GM18909 (cell line): ENCODE results near the gene OR5H15.
A peak's percentile ranks its signal among the peaks of the same experiment; 100 is the strongest.
"Not testable (repeated sequence)": the region's sequence is repeated elsewhere in the genome, so short reads cannot be mapped to it uniquely, and the experiment has no call there.

Source experiments
- ATAC-seq: cut with Tn5 transposase; IDR thresholded peaks from one replicate; pipeline ENCODE4 v1.9.1; 2021; ENCODE audit warnings: mild to moderate bottlenecking; ENCODE audit not compliant: unreplicated experiment, poor library complexity

OR5H15 gene

GRCh38 chr3:98166396-98166795 is at the start of gene OR5H15:
Gene OR5H15, plus strand, starts transcription at chr3:98166696. Its CDS starts 2,004 bp downstream, at chr3:98168700.
- ATAC-seq: no peak

- no peak for ATAC-seq
These were observed 36.1 kb upstream of the OR5H15 start, which contains the start of gene OR5H1 for GRCh38 chr3:98130421-98130820. Gene OR5H1, plus strand, starts transcription at chr3:98130721. Its CDS starts 1,977 bp downstream, at chr3:98132698.

GRCh38 chr3:98136631-98137030 is 29.9 kb upstream of the OR5H15 start:
- no peak for ATAC-seq

- not testable (repeated sequence) for ATAC-seq
These were observed 28.5 kb upstream of the OR5H15 start for GRCh38 chr3:98137826-98138557.

- no peak for ATAC-seq
These were observed 26.0 kb upstream of the OR5H15 start for GRCh38 chr3:98140531-98140930.

GRCh38 chr3:98147179-98147578 is 19.3 kb upstream of the OR5H15 start, which contains the start of gene OR5H14:
Gene OR5H14, plus strand, starts transcription at chr3:98147479. Its CDS starts 1,907 bp downstream, at chr3:98149386.
- no peak for ATAC-seq

GRCh38 chr3:98148751-98149150 is 17.7 kb upstream of the OR5H15 start:
- no peak for ATAC-seq

- not testable (repeated sequence) for ATAC-seq
These were observed 17.0 kb upstream of the OR5H15 start for GRCh38 chr3:98149456-98149855.

- ATAC-seq: no peak
These were observed 15.3 kb upstream of the OR5H15 start for GRCh38 chr3:98151241-98151640.

GRCh38 chr3:98171071-98171470 is 4.6 kb downstream of the OR5H15 start:
- ATAC-seq: no peak

GRCh38 chr3:98172621-98173020 is 6.1 kb downstream of the OR5H15 start:
- no peak for ATAC-seq

- ATAC-seq: no peak
These were observed 13.9 kb downstream of the OR5H15 start for GRCh38 chr3:98180319-98180890.

- no peak for ATAC-seq
These were observed 15.7 kb downstream of the OR5H15 start for GRCh38 chr3:98182196-98182595.

GRCh38 chr3:98185180-98185579 is 18.7 kb downstream of the OR5H15 start:
- no peak for ATAC-seq

GRCh38 chr3:98188545-98188944 is 22.0 kb downstream of the OR5H15 start:
- ATAC-seq: peak; percentile 63

GRCh38 chr3:98190911-98191310 is 24.4 kb downstream of the OR5H15 start:
- not testable (repeated sequence) for ATAC-seq

- ATAC-seq: not testable (repeated sequence)
These were observed 29.8 kb downstream of the OR5H15 start for GRCh38 chr3:98196293-98196692.

- ATAC-seq: no peak
These were observed 32.5 kb downstream of the OR5H15 start for GRCh38 chr3:98199020-98199419.

GRCh38 chr3:98209244-98209643 is 42.7 kb downstream of the OR5H15 start:
- ATAC-seq: no peak

GRCh38 chr3:98213276-98213675 is 46.8 kb downstream of the OR5H15 start:
- ATAC-seq: no peak

GRCh38 chr3:98215051-98215450 is 48.6 kb downstream of the OR5H15 start:
- no peak for ATAC-seq
